GM21360 (cell line): Measurements from ENCODE around the gene SDHA.
A peak's percentile ranks its signal among the peaks of the same experiment; 100 is the strongest.
"Not testable (repeated sequence)": the region's sequence is repeated elsewhere in the genome, so short reads cannot be mapped to it uniquely, and the experiment has no call there.

Source experiments
- ATAC-seq: cut with Tn5 transposase; IDR thresholded peaks from one replicate; pipeline ENCODE4 v1.9.1; 2021; ENCODE audit warnings: mild to moderate bottlenecking, moderate library complexity; ENCODE audit not compliant: unreplicated experiment

SDHA gene

DNA sequence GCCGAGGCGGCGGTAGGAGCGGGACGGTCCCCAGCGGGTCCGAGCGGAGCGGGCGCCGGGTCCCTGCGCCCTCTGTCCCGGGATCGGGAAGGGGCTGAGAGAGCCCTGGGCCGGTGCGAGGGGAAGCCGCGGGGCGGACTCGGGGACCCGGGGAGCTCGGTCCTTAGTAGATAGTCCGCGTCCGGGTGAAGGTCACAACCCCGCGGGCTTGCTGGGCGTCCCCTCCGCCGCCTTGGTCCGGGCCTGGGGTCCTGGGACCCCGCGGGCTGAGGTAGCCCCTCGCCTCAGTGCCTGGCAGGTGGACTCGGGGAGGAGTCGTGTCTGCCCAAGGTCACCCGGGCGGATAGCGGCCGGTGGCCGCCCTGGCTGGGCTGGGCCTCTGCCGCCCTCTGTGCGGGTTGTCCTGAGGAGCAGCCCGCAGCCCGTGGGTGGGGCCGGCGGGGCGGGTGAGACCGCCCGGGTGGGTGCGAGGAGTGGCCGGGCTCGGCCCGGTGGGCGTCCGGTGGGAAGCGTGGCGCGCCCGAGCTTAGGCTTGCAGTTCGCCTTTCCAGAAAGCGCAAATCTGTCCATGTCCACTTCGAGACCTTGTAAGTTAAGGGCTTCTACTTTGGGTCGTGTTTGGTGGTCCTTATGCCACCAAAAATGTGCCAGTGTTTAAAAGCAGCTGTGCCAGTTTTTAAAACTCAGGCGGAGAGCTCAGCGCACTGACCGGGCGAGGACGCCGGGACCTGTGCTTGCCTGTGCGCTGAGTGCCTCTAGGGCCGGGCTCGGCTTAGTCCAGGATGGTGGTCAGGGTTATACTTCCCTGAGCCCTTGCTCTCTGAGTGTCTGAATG is 554 bp downstream of the SDHA start:
- ATAC-seq, result peak; percentile 18

- no peak for ATAC-seq
Observed at GRCh38 chr5:219460-219863, 1.3 kb downstream of the SDHA start.

- no peak for ATAC-seq
Observed at GRCh38 chr5:219991-220390, 1.9 kb downstream of the SDHA start.

- ATAC-seq, result not testable (repeated sequence)
Observed at GRCh38 chr5:222951-223715, 5.0 kb downstream of the SDHA start.

GRCh38 chr5:223791-224190 is 5.7 kb downstream of the SDHA start:
- no peak for ATAC-seq

DNA sequence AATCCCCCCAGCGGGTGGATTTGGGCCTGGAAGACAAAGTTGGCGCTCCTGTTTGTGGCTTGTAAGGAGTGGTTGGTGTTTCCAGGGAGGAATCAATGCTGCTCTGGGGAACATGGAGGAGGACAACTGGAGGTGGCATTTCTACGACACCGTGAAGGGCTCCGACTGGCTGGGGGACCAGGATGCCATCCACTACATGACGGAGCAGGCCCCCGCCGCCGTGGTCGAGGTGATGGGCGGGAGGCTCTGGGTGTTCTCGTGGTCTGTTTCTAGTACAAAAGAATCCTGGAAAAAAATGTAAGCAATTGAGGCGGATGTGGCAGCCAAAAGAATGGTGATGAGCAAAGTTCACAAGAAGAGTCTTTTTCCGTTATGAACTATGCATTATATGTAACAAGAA is 7.2 kb downstream of the SDHA start:
- no peak for ATAC-seq

DNA sequence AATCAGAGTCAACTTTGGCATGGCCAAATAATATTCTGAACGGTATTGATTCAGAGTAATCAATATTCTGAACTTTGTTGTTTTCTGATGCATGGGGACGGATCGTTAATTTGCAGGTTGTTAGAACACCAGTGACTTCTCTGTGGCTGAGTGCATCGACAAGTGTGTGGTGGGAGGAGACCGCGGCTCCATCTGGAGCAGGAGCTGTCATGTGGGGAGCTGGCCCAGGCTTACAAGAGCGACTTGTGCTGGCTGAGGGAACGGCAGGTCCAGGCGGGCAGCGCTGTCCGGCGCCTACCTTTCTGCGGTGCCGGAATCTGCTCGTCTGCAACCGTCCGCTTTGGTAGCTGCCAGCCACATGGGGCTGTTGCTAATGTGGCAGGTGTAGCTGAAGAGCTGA is 9.3 kb downstream of the SDHA start:
- not testable (repeated sequence) for ATAC-seq

- ATAC-seq, result no peak
Observed at GRCh38 chr5:228886-229285, 10.8 kb downstream of the SDHA start.

DNA sequence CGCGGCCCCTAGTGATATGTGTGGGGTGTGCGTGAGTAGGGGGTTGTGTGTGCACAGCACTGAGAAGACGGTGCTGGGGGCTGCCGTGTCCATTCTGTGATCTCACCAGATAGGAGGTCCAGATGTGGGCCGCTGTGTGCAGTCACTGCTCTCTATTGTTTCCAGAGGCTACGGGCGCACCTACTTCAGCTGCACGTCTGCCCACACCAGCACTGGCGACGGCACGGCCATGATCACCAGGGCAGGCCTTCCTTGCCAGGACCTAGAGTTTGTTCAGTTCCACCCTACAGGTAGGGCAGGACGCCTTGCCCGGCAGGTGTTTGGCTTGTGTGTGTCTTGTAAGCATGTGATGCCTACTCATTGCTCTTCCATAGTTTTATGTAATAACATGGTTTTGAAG is 12.6 kb downstream of the SDHA start:
- no peak for ATAC-seq

DNA sequence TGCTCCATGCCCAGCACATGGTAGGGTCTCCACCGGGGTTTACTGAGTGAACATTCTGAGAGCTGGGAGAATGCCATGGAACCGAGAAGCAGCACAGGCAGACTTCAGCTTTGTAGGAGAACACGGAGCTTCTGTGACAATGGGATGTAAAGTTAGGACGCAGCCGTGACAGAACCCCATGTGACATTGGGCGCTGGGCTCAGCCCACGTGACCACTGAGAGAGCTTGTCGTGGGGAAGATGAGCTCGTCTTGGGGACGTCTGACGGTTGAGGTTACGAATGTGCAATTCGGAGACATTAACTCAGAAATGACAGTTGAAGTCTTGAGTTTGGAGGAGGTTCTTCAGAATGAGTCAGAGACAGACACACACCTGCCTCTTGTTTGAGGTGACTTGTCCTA is 13.5 kb downstream of the SDHA start:
- no peak for ATAC-seq

GRCh38 chr5:233426-233825 is 15.3 kb downstream of the SDHA start:
- not testable (repeated sequence) for ATAC-seq

DNA sequence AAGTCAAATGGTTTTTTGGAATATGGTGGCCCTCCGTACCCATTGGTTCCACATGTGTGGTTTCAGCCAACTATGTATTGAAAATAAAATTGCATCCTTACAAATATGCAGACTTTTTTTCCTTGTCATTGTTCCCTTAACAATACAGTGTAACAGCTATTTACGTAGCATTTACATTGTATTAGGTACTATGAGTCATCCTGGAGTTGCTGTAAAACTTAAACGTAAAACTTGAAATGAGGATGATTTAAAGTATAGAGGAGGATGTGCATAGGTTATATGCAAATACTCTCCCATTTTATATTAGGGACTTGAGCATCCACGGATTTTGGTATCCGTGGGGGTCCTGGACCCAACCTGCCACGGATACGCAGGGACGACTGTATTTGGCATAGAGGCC is 16.3 kb downstream of the SDHA start:
- ATAC-seq, result no peak

DNA sequence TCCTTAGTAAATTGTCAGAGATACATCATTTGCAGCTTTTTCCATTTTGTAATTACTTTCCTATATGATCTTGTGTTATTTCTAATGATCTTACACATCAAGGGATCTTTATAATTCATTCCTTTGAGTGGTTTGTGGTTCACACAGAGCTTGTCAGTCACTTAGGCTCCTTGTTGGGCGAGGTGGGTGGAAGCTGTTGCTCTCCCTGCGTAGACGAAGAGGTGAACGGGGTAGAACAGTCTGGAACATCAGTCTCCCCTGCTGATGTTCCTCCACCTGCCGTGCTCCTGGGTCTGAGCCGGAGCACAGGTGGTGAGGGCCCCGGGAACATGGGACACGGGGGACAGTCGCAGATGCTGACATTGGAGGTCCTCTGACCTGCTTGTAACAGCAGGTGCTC is 17.4 kb downstream of the SDHA start:
- not testable (repeated sequence) for ATAC-seq

DNA sequence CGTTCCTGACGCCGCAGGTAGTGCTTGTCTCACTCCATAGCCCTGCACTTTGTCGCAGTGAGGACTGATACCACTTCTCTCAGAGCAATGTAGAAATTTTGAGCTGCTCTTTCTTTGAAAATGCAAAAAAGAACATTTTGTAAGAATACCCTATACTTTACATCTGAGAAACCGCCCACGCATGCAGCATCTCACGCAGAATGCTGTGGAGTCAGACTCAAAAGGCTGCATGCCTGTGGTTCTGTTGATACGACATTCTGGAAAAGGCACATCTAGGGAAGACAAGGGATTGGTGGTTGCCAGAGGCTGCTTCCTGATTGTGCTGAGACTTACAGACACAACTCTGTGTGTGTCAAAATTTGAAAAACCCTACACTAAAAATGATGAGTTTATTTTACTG is 19.8 kb downstream of the SDHA start:
- ATAC-seq, result not testable (repeated sequence)

DNA sequence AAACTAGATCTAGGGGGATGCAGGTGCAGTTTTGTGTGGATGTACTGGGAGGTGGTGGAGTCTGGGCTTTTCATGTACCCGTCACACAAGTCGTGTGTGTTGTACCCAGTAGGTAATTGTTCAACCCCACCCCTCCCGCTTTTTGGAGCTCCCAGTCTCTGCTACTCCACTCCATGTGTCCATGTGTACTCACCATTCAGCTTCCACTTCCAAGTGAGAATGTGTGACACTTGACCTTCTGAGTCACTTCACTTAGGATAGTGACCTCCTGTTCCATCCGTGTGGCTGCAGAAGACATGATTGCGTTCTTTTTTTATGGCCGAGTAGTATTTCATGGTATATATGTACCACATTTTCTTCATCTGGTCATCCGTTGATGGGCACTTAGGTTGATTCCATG is 22.4 kb downstream of the SDHA start:
- not testable (repeated sequence) for ATAC-seq

DNA sequence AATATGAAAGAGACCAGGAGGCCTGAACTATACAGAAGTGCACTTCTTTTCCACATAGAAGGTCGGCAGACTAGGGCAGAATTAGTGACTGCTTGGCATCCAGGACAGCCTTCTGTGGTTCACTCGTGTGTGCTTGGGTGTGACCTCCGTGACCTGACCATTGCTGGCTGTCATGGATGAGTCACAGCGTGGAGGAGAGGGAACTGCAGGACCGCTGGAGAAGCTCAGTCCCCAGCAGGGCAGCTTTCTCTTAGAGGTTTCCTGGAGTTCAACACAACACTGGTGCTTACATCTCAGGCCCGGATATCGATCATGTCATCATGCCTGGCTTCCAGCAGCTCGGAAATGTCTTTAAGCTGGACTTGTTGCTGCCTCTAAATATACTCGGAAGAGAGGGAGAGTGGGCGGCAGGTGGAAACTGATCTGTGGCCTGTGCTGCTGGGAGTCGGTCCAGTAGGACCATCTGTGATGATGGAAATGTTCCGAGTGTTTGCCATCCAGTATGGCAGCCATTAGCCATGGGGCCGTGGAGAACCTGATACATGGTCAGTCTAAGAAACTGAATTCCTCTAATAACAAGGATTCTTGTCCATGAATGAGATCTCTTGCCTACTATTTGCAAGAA is 23.0 kb downstream of the SDHA start:
- not testable (repeated sequence) for ATAC-seq

DNA sequence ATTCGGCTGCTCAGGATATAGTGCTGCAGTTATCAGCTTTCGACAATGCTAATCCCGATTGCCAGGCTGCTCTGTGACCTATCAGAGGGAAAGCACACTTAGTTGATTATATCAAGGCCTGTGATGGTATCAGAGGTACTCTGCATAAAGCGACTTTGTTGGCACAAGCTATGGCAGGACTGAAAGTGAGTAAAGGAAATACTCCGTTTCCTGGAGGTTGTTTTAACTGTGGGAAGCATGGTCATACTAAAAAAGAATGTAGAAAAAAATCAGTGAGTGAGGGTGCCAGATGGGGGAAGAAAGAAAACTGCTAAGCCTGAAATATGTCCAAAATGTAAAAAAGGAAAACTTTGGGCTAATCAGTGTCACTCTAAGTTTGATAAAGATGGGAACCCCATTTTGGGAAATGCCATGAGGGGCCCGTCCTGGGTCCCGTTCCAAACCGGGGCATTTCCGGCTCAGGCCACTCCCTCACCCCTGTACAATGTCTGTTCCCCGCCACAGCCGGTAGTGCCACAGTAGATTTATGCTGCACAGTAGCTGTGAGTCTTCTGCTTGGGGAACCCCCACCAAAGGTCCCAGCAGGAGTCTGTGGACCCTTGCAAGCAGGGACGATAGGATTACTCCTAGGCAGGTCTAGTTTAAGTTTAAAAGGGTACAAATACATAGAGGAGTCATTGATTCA is 25.7 kb downstream of the SDHA start:
- not testable (repeated sequence) for ATAC-seq

- ATAC-seq, result not testable (repeated sequence)
Observed at GRCh38 chr5:245717-246116, 27.6 kb downstream of the SDHA start.

- ATAC-seq, result not testable (repeated sequence)
Observed at GRCh38 chr5:250396-250795, 32.3 kb downstream of the SDHA start.

DNA sequence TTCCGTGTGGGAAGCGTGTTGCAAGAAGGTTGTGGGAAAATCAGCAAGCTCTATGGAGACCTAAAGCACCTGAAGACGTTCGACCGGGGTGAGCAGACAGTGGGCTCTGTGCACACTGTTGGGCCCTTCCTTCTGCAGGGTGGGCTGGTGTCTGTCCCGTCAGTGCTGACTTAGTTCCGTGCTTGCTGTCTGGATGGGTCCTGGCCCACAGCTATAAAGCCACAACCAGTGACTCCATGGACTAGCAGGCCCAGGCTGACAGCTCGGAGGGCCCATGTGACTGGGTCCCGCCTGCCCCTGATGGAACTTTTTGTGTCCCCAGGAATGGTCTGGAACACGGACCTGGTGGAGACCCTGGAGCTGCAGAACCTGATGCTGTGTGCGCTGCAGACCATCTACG is 32.9 kb downstream of the SDHA start:
- not testable (repeated sequence) for ATAC-seq

DNA sequence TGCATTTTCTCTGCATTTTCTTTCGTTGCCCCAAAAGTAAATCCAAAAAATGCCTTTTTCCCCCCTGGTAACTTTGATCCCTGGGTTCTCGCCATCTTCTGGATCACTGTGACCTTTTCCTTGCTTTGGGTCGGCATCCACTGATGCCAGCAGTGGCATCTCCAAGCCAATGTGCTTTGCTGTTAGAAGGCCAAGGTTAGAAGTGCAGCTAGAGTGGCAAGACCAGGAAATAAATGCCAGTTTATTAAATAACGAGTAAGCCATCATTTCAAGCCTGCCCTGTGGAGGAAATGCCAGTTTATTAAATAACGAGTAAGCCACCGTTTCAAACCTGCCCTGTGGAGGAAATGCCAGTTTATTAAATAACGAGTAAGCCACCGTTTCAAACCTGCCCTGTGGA is 33.4 kb downstream of the SDHA start:
- ATAC-seq, result not testable (repeated sequence)
